WTC11 (cell line): ENCODE results near the gene CFAP157. TPM values are rescaled to one million over a fixed set of nuclear protein-coding genes. Genes with fewer than 3 reads are reported as not detected.

Experiments
- ATAC-seq: fragments of 200-7000 bp; cut with Tn5 transposase; 2 replicates; pipeline ENCODE4 v1.10.0; 2021; ENCODE audit warnings: mild to moderate bottlenecking, moderate library complexity
- CTCF ChIA-PET: fragments of 300-600 bp; sonication (Branson Sonifier 250); formaldehyde crosslinking; loops from one replicate; lab custom pipeline; 2021; ENCODE audit warnings: antibody characterized with exemption; lab: Charles Lee
- POLR2A ChIA-PET: fragments of 350-600 bp; sonication (Branson Sonifier 250); formaldehyde crosslinking; loops from one replicate; lab custom pipeline; 2021; ENCODE audit warnings: antibody characterized with exemption; lab: Charles Lee
- DNase-seq: peaks from one replicate; pipeline ENCODE4 v3.0.0; 2021; ENCODE audit warnings: low spot score
- H3K27ac Mint-ChIP-seq: 2 replicates; pipeline ENCODE4 v1.8.0; 2021; ENCODE audit warnings: mixed read lengths
- H3K27me3 Mint-ChIP-seq: 2 replicates; pipeline ENCODE4 v1.8.0; 2021; ENCODE audit warnings: low read depth, mild to moderate bottlenecking, moderate library complexity, mixed read lengths
- H3K36me3 Mint-ChIP-seq: 2 replicates; pipeline ENCODE4 v1.8.0; 2021; ENCODE audit warnings: mixed read lengths
- H3K4me1 Mint-ChIP-seq: 2 replicates; pipeline ENCODE4 v1.8.0; 2022; ENCODE audit warnings: mixed read lengths
- H3K4me3 Mint-ChIP-seq: 2 replicates; pipeline ENCODE4 v1.8.0; 2021; ENCODE audit warnings: mild to moderate bottlenecking, moderate library complexity, mixed read lengths
- H3K9me3 Mint-ChIP-seq: 2 replicates; pipeline ENCODE4 v1.8.0; 2021; ENCODE audit warnings: mixed read lengths
- ATF3 ChIP-seq: sonication (generic); formaldehyde crosslinking; conservative IDR thresholded peaks from 2 replicates; pipeline ENCODE4 v1.8.1; 2022; ENCODE audit warnings: mild to moderate bottlenecking, missing genetic modification reagents
- ELF4 ChIP-seq: sonication (generic); formaldehyde crosslinking; IDR thresholded peaks from 2 replicates; pipeline ENCODE4 v1.8.1; 2022; ENCODE audit warnings: low read depth, mild to moderate bottlenecking, moderate library complexity, missing genetic modification reagents
- HMGA2 ChIP-seq: fragments of 250-450 bp; sonication (Bioruptor Pico); IDR thresholded peaks from 2 replicates; pipeline ENCODE4 v1.4.0; 2021; ENCODE audit warnings: mild to moderate bottlenecking, moderate library complexity
- MLX ChIP-seq: sonication (generic); formaldehyde crosslinking; IDR thresholded peaks from 2 replicates; pipeline ENCODE4 v1.8.1; 2023; ENCODE audit warnings: mild to moderate bottlenecking, missing genetic modification reagents, moderate library complexity
- MYBL2 ChIP-seq: sonication (generic); formaldehyde crosslinking; IDR thresholded peaks from 2 replicates; pipeline ENCODE4 v1.8.1; 2023; ENCODE audit warnings: mild to moderate bottlenecking, moderate library complexity, missing genetic modification reagents
- OVOL2 ChIP-seq: fragments of 250-450 bp; sonication (Bioruptor Pico); IDR thresholded peaks from 2 replicates; pipeline ENCODE4 v1.9.0; 2021; ENCODE audit warnings: mild to moderate bottlenecking, borderline replicate concordance
- SMAD3 ChIP-seq: sonication (generic); formaldehyde crosslinking; IDR thresholded peaks from 2 replicates; pipeline ENCODE4 v1.8.0; 2022; ENCODE audit warnings: missing genetic modification reagents, mild to moderate bottlenecking, borderline replicate concordance
- SOX15 ChIP-seq: fragments of 250-450 bp; sonication (Bioruptor Pico); IDR thresholded peaks from 2 replicates; pipeline ENCODE4 v1.9.0; 2021; ENCODE audit warnings: mild to moderate bottlenecking
- TCF7 ChIP-seq: sonication (generic); formaldehyde crosslinking; IDR thresholded peaks from 2 replicates; pipeline ENCODE4 v1.8.0; 2022; ENCODE audit warnings: mild to moderate bottlenecking, low read depth, missing genetic modification reagents, moderate library complexity
- TEAD1 ChIP-seq: sonication (generic); formaldehyde crosslinking; IDR thresholded peaks from 2 replicates; pipeline ENCODE4 v1.8.0; 2022; ENCODE audit warnings: mild to moderate bottlenecking, missing genetic modification reagents
- ZNF138 ChIP-seq: sonication (generic); formaldehyde crosslinking; conservative IDR thresholded peaks from 2 replicates; pipeline ENCODE4 v1.8.1; 2022; ENCODE audit warnings: mild to moderate bottlenecking, moderate library complexity, missing genetic modification reagents
- ZNF232 ChIP-seq: sonication (generic); formaldehyde crosslinking; IDR thresholded peaks from 2 replicates; pipeline ENCODE4 v1.8.0; 2022; ENCODE audit warnings: mild to moderate bottlenecking, missing genetic modification reagents
- ZNF423 ChIP-seq: fragments of 250-450 bp; sonication (Bioruptor Pico); IDR thresholded peaks from 2 replicates; pipeline ENCODE4 v2.1.2; 2022; ENCODE audit warnings: mild to moderate bottlenecking, moderate library complexity
- ZNF425 ChIP-seq: fragments of 250-450 bp; sonication (Bioruptor Pico); conservative IDR thresholded peaks from 2 replicates; pipeline ENCODE4 v1.9.0; 2021; ENCODE audit warnings: mild to moderate bottlenecking
- ZNF532 ChIP-seq: fragments of 250-450 bp; sonication (Bioruptor Pico); IDR thresholded peaks from 2 replicates; pipeline ENCODE4 v1.9.0; 2021; ENCODE audit warnings: mild to moderate bottlenecking, borderline replicate concordance
- total RNA-seq: library from RNA; stranded (reverse); gene quantifications from 3 replicates; pipeline ENCODE4 v1.2.3, GENCODE V29; 2021
- TF ChIP-seq, protein P1 (sequence below): fragments of 250-450 bp; sonication (Bioruptor Pico); IDR thresholded peaks from 2 replicates; pipeline ENCODE4 v1.9.0; 2021; ENCODE audit warnings: mild to moderate bottlenecking
- TF ChIP-seq, protein P2 (sequence below): sonication (generic); formaldehyde crosslinking; IDR thresholded peaks from 2 replicates; pipeline ENCODE4 v1.8.0; 2023; ENCODE audit warnings: missing genetic modification reagents, mild to moderate bottlenecking, borderline replicate concordance
- TF ChIP-seq, protein P3 (sequence below): sonication (generic); formaldehyde crosslinking; IDR thresholded peaks from 2 replicates; pipeline ENCODE4 v1.8.0; 2022; ENCODE audit warnings: mild to moderate bottlenecking, missing genetic modification reagents

CFAP157 gene
- total RNA-seq, 1 experiment from 2014 or later = 0.22 TPM

DNA sequence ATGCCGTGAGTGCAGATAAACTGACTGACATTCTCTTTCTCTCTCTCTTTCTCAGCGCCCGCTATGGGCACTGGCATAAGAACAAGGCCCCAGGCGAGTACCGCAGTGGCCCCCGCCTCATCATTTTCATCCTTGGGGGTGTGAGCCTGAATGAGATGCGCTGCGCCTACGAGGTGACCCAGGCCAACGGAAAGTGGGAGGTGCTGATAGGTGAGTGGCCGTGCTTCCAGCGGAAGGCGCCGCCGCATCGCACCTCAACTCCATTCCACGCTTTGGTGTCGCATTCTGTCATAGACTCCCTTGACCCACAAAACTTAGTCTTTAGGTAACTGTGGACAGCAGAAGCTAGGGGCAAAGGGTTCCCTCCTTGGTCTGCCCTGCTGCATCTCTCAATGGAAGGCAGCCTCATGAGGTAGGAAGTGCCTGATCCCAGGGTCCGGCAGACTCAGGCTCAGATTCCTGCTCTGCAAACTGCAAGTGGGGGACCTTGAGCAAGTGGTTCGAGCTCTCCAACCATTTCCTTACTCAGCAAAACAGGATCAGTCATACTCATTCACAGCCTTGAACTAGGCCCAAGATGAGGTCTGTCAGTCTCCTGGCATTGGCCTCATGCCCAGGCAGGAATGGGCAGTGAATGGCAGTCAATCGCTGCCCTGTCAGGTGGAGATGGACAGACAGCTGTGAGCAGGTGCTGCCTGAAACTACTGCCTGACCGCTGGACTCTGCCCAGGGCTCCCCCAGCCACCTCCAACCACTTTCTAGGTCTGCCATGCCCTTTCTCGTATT lies 24.2 kb upstream of the CFAP157 start (continued):
- TF ChIP-seq, protein P1, sequence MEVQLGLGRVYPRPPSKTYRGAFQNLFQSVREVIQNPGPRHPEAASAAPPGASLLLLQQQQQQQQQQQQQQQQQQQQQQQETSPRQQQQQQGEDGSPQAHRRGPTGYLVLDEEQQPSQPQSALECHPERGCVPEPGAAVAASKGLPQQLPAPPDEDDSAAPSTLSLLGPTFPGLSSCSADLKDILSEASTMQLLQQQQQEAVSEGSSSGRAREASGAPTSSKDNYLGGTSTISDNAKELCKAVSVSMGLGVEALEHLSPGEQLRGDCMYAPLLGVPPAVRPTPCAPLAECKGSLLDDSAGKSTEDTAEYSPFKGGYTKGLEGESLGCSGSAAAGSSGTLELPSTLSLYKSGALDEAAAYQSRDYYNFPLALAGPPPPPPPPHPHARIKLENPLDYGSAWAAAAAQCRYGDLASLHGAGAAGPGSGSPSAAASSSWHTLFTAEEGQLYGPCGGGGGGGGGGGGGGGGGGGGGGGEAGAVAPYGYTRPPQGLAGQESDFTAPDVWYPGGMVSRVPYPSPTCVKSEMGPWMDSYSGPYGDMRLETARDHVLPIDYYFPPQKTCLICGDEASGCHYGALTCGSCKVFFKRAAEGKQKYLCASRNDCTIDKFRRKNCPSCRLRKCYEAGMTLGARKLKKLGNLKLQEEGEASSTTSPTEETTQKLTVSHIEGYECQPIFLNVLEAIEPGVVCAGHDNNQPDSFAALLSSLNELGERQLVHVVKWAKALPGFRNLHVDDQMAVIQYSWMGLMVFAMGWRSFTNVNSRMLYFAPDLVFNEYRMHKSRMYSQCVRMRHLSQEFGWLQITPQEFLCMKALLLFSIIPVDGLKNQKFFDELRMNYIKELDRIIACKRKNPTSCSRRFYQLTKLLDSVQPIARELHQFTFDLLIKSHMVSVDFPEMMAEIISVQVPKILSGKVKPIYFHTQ (CRISPR knock-in tag) = no peak
- TF ChIP-seq OVOL2 (CRISPR knock-in tag) (no peak), TCF7 (CRISPR knock-in tag) (no peak), MYBL2 (CRISPR knock-in tag) (no peak), HMGA2 (CRISPR knock-in tag) (no peak), MLX (CRISPR knock-in tag) (no peak), SMAD3 (no peak), ZNF232 (CRISPR knock-in tag) (no peak), ZNF138 (CRISPR knock-in tag) (no peak)
- TF ChIP-seq, protein P2, sequence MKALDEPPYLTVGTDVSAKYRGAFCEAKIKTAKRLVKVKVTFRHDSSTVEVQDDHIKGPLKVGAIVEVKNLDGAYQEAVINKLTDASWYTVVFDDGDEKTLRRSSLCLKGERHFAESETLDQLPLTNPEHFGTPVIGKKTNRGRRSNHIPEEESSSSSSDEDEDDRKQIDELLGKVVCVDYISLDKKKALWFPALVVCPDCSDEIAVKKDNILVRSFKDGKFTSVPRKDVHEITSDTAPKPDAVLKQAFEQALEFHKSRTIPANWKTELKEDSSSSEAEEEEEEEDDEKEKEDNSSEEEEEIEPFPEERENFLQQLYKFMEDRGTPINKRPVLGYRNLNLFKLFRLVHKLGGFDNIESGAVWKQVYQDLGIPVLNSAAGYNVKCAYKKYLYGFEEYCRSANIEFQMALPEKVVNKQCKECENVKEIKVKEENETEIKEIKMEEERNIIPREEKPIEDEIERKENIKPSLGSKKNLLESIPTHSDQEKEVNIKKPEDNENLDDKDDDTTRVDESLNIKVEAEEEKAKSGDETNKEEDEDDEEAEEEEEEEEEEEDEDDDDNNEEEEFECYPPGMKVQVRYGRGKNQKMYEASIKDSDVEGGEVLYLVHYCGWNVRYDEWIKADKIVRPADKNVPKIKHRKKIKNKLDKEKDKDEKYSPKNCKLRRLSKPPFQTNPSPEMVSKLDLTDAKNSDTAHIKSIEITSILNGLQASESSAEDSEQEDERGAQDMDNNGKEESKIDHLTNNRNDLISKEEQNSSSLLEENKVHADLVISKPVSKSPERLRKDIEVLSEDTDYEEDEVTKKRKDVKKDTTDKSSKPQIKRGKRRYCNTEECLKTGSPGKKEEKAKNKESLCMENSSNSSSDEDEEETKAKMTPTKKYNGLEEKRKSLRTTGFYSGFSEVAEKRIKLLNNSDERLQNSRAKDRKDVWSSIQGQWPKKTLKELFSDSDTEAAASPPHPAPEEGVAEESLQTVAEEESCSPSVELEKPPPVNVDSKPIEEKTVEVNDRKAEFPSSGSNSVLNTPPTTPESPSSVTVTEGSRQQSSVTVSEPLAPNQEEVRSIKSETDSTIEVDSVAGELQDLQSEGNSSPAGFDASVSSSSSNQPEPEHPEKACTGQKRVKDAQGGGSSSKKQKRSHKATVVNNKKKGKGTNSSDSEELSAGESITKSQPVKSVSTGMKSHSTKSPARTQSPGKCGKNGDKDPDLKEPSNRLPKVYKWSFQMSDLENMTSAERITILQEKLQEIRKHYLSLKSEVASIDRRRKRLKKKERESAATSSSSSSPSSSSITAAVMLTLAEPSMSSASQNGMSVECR (CRISPR knock-in tag) = no peak

- ChIA-PET CTCF (interaction anchor here (0.8 kb wide), 1 partner anchor 180 kb away, joined by 4 read pairs; no protein-coding TSS in a partner anchor), POLR2A (no interaction called here)
- Mint-ChIP-seq H3K4me1 (no peaks in the 10 kb centered on the region), H3K9me3 (no peaks in the 10 kb centered on the region), H3K36me3 (peaks cover 20% of the 10 kb centered on the region; the same call in 1 of the 2 replicates), H3K27me3 (no peaks in the 10 kb centered on the region), H3K4me3 (no peak overlapping the region), H3K27ac (no peak overlapping the region)
- no peak for DNase-seq
- ATAC-seq = no peak
- TF ChIP-seq ATF3 (CRISPR knock-in tag) = no peak
- no peak for TF ChIP-seq ZNF423 (CRISPR knock-in tag)
- TF ChIP-seq SOX15 (CRISPR knock-in tag) = no peak
- TF ChIP-seq ZNF532 = no peak
- TF ChIP-seq, protein P3, sequence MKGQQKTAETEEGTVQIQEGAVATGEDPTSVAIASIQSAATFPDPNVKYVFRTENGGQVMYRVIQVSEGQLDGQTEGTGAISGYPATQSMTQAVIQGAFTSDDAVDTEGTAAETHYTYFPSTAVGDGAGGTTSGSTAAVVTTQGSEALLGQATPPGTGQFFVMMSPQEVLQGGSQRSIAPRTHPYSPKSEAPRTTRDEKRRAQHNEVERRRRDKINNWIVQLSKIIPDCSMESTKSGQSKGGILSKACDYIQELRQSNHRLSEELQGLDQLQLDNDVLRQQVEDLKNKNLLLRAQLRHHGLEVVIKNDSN = no peak
- no peak for TF ChIP-seq TEAD1 (CRISPR knock-in tag)
- TF ChIP-seq ELF4 (CRISPR knock-in tag) = no peak
- TF ChIP-seq ZNF425 = no peak
Observed at GRCh38 chr9:127683723-127684122, 23.1 kb upstream of the CFAP157 start.
